Panc1 (cell line): ENCODE data around the gene RPL36. TPM values are rescaled to one million over a fixed set of nuclear protein-coding genes. Genes with fewer than 3 reads are reported as not detected.

Source experiments
- ATAC-seq: fragments of 200-7000 bp; cut with Tn5 transposase; 2 replicates; pipeline ENCODE4 v1.9.1; 2020; ENCODE audit warnings: mild to moderate bottlenecking, moderate library complexity
- BruUV-seq: library from RNA; stranded (reverse); fragments of 400-500 nt; replicated peaks from 2 replicates; lab custom pipeline; 2021; lab: Mats Ljungman, UMichigan
- CTCF ChIA-PET: fragments of 300-600 bp; sonication (Branson Sonifier 250); formaldehyde crosslinking; loops from one replicate; lab custom pipeline; 2022; ENCODE audit warnings: antibody characterized with exemption; lab: Charles Lee
- POLR2A ChIA-PET: fragments of 300-600 bp; sonication (Branson Sonifier 250); formaldehyde crosslinking; loops from one replicate; lab custom pipeline; 2022; ENCODE audit warnings: antibody characterized with exemption; lab: Charles Lee
- DNase-seq: peaks from one replicate; pipeline ENCODE4 v3.0.0-alpha.2; 2010; ENCODE audit warnings: low read depth, low spot score
- H3K27ac ChIP-seq: 2 replicates; pipeline ENCODE4 v1.5.1; 2011; ENCODE audit warnings: mild to moderate bottlenecking, low read length, inconsistent platforms
- H3K27me3 ChIP-seq: fragments of 200-500 bp; sonication (Bioruptor generic); 2 replicates; pipeline ENCODE4 v1.6.0; 2014; ENCODE audit warnings: low read length, inconsistent platforms; ENCODE audit not compliant: control insufficient read depth, insufficient read depth
- H3K36me3 ChIP-seq: fragments of 200-500 bp; sonication (Bioruptor generic); 2 replicates; pipeline ENCODE4 v1.5.1; 2014; ENCODE audit warnings: inconsistent platforms, mild to moderate bottlenecking, low read length, moderate library complexity; ENCODE audit not compliant: control insufficient read depth, insufficient read depth
- H3K4me1 ChIP-seq: 2 replicates; pipeline ENCODE4 v1.5.1; 2011; ENCODE audit warnings: inconsistent platforms, mild to moderate bottlenecking, low read length, moderate library complexity; ENCODE audit not compliant: control insufficient read depth, insufficient read depth
- H3K4me3 ChIP-seq, 2 experiments: 2 replicates each; pipeline ENCODE4 v1.5.1; 2011 to 2012; ENCODE audit warnings: low read depth in 2 of 2, low read length in 2 of 2, mild to moderate bottlenecking in 2 of 2, inconsistent platforms in 1 of 2, moderate library complexity in 1 of 2
- H3K9me3 ChIP-seq: fragments of 200-500 bp; sonication (Bioruptor generic); 2 replicates; pipeline ENCODE4 v1.5.1; 2014; ENCODE audit warnings: low read depth, mild to moderate bottlenecking, inconsistent platforms, low read length, moderate library complexity; ENCODE audit not compliant: control insufficient read depth, insufficient read depth
- CTCF ChIP-seq: fragments of 450-650 bp; IDR thresholded peaks from 2 replicates; pipeline ENCODE4 v1.5.1; 2017; ENCODE audit warnings: mild to moderate bottlenecking
- POLR2AphosphoS5 ChIP-seq: IDR thresholded peaks from 2 replicates; pipeline ENCODE4 v1.6.1; 2012; ENCODE audit warnings: mild to moderate bottlenecking, low read depth, low read length, moderate library complexity
- REST ChIP-seq, 2 experiments: IDR thresholded peaks; 2 replicates each; pipeline ENCODE4 v1.6.1; 2011 to 2012; ENCODE audit warnings: low read depth in 2 of 2, control low read depth in 1 of 2, low read length in 1 of 2, mild to moderate bottlenecking in 1 of 2, moderate library complexity in 1 of 2; ENCODE audit not compliant: insufficient read depth in 1 of 2
- SIN3A ChIP-seq: IDR thresholded peaks from 2 replicates; pipeline ENCODE4 v1.6.1; 2012; ENCODE audit warnings: low read depth, mild to moderate bottlenecking, low read length, moderate library complexity, borderline replicate concordance; ENCODE audit not compliant: insufficient read depth
- TCF7L2 ChIP-seq: IDR thresholded peaks from 2 replicates; pipeline ENCODE4 v1.6.1; 2011; ENCODE audit warnings: mild to moderate bottlenecking, low read depth, low read length, inconsistent platforms
- in situ Hi-C: cut with HindIII; loops from 2 replicates; pipeline ENCODE4 v1.10.0; 2016; ENCODE audit warnings: low sequenced_read_pairs, low pct_unique_long_range_greater_than_20kb
- intact Hi-C: fragments of 100-400 bp; cut with micrococcal nuclease; formaldehyde crosslinking; loops from one replicate; pipeline ENCODE4 v1.10.0; 2022; ENCODE audit not compliant: unreplicated experiment
- total RNA-seq: library from RNA; stranded (reverse); gene quantifications from one replicate; pipeline ENCODE4 v1.2.1, GENCODE V29; 2021; ENCODE audit not compliant: unreplicated experiment

Gene RPL36
- total RNA-seq, 1 experiment from 2014 or later = 465 TPM

GRCh38 chr19:5666921-5667610, 23.0 kb upstream of the RPL36 start:
- ChIA-PET POLR2A (no interaction called here), CTCF (no interaction called here)
- no peaks in the 10 kb centered on the region for H3K27me3 ChIP-seq
- H3K9me3 ChIP-seq = no peaks in the 10 kb centered on the region
- no TSS peak for BruUV-seq
- in situ Hi-C loops = no loop called here
- peaks cover 12% of the 10 kb centered on the region for H3K36me3 ChIP-seq
- H3K4me1 ChIP-seq = no peaks in the 10 kb centered on the region
- H3K4me3 ChIP-seq = no peak overlapping the region
- ATAC-seq (0 out of 2 replicates have a peak, but pooled peaks have one; percentile 5), DNase-seq (no peak)
- H3K27ac ChIP-seq = no peak overlapping the region
- no peak for TF ChIP-seq CTCF
- TF ChIP-seq TCF7L2 = no peak
- no peak for TF ChIP-seq SIN3A
- no peak for TF ChIP-seq REST (IDR thresholded peaks at IDR 0.05; ENCODE audit: insufficient read depth in 1 of 2, low read depth in 2 of 2, low read length in 1 of 2)
- TF ChIP-seq POLR2AphosphoS5 = no peak
- intact Hi-C loops = no loop called here

GRCh38 chr19:5667751-5668271, 22.3 kb upstream of the RPL36 start:
- ChIA-PET POLR2A (no interaction called here), CTCF (interaction anchor here (0.6 kb wide), 1 partner anchor 1083 kb away, joined by 3 read pairs; no protein-coding TSS in a partner anchor)
- TF ChIP-seq TCF7L2 (no peak), SIN3A (no peak), REST (IDR thresholded peaks at IDR 0.05; ENCODE audit: insufficient read depth in 1 of 2, low read depth in 2 of 2, low read length in 1 of 2) (no peak), POLR2AphosphoS5 (no peak), CTCF (no peak)
- in situ Hi-C loops = no loop called here
- BruUV-seq = TSS peak; percentile 41
- Histone ChIP-seq H3K27me3 (no peaks in the 10 kb centered on the region), H3K9me3 (no peaks in the 10 kb centered on the region), H3K4me3 (no peak overlapping the region), H3K36me3 (peaks cover 12% of the 10 kb centered on the region), H3K4me1 (no peaks in the 10 kb centered on the region), H3K27ac (no peak overlapping the region)
- DNase-seq (no peak), ATAC-seq (peak; percentile 30)
- intact Hi-C loops = no loop called here
